GM12872 (cell line): ENCODE data around the gene PTTG2.

Experiments used
- TF ChIP-seq, protein P1 (sequence below): IDR thresholded peaks from 3 replicates; pipeline ENCODE4 v1.5.1; 2011; ENCODE audit warnings: low read depth, mild to moderate bottlenecking, low read length, moderate library complexity; ENCODE audit not compliant: insufficient read depth

The PTTG2 gene

DNA sequence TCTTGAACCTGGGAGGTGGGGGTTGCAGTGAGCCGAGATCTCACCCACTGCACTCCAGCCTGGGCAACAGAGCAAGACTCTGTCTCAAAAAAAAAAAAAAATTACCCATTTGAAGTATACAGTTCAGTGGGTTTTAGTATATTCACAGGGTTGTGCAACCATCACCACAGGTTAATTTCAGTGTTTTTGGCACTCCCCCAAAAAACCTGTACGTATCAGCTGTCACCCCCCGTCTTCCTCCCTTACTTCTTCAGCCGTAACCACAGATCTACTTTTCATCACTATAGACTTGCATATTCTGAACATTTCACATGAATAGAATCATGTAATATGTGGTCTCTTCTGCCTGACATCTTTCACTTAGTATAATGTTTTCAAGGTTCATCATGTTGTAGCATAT is 11.7 kb upstream of the PTTG2 start:
- TF ChIP-seq, protein P1, sequence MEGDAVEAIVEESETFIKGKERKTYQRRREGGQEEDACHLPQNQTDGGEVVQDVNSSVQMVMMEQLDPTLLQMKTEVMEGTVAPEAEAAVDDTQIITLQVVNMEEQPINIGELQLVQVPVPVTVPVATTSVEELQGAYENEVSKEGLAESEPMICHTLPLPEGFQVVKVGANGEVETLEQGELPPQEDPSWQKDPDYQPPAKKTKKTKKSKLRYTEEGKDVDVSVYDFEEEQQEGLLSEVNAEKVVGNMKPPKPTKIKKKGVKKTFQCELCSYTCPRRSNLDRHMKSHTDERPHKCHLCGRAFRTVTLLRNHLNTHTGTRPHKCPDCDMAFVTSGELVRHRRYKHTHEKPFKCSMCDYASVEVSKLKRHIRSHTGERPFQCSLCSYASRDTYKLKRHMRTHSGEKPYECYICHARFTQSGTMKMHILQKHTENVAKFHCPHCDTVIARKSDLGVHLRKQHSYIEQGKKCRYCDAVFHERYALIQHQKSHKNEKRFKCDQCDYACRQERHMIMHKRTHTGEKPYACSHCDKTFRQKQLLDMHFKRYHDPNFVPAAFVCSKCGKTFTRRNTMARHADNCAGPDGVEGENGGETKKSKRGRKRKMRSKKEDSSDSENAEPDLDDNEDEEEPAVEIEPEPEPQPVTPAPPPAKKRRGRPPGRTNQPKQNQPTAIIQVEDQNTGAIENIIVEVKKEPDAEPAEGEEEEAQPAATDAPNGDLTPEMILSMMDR: no peak

DNA sequence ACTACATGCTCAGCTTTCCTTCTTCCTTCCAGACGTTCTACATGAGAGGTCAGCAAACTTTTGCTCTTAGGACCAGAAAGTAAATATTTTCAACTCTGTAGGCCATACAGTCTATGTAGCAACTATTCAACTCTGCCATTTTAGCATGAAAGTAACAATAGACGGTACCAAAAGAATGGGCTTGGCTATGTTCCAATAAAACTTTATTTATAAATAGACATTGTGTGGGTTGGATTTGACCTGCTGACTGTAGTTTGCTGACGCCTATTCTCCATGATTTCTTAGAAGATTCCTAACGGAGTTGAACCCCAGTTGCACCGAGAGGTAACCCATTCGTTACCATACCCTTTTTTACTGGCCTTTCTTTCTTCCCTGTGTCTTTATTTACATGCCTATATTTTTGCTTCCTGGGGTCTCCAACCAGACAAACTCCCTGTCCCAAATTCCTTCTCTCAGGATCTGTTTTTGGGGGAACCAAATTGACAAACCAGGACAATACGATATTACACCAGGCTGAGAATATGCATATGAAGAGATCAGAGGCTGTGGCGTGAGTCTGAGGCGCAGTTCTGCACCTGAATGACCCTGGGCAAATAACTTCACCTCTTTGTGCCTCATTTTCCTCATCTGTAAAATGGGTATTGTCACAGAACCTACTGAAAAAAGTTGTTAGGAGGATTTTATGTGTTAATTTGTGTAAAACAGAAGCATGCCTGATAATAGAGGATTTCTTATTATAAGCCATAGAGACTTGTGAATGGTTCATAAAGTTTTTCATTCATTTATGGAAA is 10.4 kb upstream of the PTTG2 start:
- TF ChIP-seq, protein P1: no peak

DNA sequence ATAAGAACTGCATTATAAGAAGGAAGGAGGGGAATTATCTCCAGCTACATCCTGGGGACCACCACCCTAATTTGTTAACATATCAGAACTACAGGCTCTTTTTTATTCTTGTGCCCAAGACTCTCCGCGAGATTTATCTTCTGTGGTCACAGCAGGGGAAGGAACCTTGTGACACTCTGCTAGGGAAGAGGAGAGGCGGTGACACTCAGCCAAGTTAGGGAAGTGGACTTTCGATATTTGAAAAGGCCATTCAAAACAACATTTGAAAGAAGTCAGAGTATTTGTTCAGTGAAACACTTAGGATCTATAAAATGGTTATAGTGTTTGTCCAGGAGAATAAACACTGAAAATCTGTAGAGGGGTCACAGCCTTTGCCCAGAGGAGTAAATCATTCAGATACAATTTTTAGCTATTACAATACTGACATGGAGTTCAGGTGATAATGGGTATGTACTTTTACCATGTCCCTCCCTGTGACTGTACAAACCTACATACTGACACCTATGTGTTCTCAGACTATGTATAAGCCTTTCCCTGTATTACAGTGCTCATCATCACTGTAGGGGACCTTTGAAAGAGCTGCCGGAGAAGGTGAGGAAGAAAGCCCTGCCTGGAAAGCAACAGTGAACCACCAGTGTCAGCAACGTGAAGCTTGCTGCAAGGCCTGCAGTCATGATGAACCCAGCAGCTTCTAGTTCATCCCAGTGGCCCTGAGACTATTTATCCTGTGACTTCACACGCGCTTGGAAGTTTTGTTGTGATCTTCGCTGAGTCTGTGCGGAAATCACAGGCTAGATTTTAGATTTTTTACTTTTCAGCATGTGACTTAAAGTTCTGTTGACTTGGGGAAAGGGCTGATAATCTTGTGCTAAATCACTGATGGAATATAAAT is 8.5 kb upstream of the PTTG2 start:
- TF ChIP-seq, protein P1: no peak

DNA sequence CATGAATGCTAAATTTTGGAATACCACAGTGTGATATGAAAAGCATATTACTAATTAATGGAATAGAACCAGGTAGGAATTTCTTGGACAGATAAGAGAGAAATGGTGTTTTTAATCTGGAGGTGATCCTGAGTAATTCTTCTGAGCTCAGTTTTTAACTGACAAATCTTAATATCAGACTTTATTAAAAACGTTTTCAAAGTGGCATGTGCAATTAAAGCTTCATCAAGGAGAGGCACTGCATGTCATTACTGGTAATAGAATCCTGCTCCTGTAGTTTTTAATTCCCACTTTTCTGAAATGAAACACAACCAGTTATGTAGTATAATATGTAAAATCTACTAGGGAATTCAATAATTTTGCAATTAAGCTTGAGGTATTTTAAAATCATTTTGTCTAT is 7.0 kb upstream of the PTTG2 start:
- TF ChIP-seq, protein P1: no peak

DNA sequence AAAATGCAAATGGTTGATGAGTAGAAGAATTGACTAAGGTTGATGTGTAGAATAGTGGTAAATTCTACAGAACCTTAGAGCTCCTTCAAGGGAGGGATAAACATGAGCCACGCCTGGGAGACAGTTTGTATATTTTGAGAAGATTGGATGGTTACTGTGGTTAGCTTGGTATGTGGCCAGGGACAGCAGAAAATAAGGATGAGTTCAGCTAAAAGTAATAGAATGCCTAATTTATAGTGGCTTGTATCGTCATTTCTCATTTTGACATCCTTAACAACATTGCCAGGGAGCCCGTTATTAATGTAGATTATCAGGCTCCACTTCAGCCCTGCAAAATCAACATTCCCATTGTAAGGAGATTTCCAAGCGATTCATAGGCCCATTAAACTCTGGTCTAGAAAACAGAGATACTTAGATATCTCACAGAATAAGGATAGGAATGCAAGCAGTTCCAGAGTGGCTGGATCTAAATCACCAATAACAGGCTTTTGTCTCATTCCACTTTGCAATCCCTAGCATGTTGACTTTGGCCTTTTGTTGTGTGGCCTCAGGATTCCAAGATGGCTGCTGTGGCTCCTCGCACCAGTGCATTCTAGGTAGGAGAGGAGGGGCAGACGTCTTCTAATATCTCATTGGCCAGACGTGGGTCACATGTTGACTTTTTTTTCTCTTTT is 6.4 kb upstream of the PTTG2 start:
- TF ChIP-seq, protein P1: no peak

DNA sequence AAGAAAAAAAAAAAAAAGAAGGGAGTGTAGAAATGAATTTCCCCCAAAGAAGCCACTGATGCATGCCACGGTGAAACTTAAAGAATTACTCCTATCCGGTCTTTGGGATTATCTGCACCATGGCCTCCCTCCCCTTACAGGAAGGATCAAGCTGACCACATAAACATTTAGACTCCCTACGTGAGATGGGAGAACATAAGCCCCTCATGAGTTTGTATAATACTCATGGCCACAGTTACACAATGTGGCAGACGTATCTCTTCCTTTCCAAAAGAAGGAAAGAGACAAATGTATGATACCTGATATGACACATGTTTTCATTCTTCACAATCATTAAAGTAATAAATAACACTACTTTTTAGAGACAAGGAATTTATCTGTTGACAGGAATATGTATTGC is 3.3 kb upstream of the PTTG2 start:
- TF ChIP-seq, protein P1: no peak

DNA sequence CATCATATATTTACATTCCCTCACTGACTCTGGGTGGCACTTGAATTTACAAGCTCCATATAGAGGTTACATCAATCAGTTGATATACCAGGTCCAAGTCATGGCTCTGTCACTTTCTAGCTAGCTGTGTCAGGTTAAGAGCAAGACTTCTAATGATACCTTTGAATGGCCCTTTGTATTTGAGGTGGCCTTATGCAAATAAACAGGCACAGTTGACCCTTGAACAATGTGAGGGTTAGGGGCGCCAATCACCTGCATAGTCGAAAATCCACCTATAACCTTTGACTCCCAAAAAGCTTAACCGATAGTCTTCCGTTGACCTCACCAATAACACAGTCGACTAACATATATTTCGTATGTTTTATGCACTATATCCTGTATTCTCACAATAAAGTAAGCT is 1.3 kb upstream of the PTTG2 start:
- TF ChIP-seq, protein P1: no peak
